ENCODE results near the gene DPF1. TPM values are rescaled to one million over a fixed set of nuclear protein-coding genes. Genes with fewer than 3 reads are reported as not detected.
"Not testable (repeated sequence)": the region's sequence is repeated elsewhere in the genome, so short reads cannot be mapped to it uniquely, and the experiment has no call there.

Gene DPF1
- total RNA-seq = not detected

GRCh38 chr19:38224014-38224862, at the start of gene DPF1:
DPF1 (minus strand) TSS chr19:38224222; CDS start chr19:38224142, 80 bp downstream.
- ATAC-seq = no peak
- intact Hi-C loops (cut with DNase I) = no loop called here
- DNase-seq (ENCODE audit: low spot score) = no peak

- DNase-seq (ENCODE audit: low spot score) = no peak
- no peak for ATAC-seq
- intact Hi-C loops (cut with DNase I) = no loop called here
Observed at GRCh38 chr19:38273499-38273898, 49.5 kb upstream of the DPF1 start.

GRCh38 chr19:38270587-38271167, 46.7 kb upstream of the DPF1 start:
- ATAC-seq (no peak), DNase-seq (ENCODE audit: low spot score) (no peak)
- intact Hi-C loops (cut with DNase I) = no loop called here

- intact Hi-C loops (cut with DNase I) = no loop called here
- ATAC-seq (no peak), DNase-seq (ENCODE audit: low spot score) (no peak)
Observed at GRCh38 chr19:38268539-38268938, 44.5 kb upstream of the DPF1 start.

- intact Hi-C loops (cut with DNase I) = no loop called here
- ATAC-seq = no peak
Observed at GRCh38 chr19:38267761-38268483, 43.9 kb upstream of the DPF1 start.

GRCh38 chr19:38266981-38267597, 43.1 kb upstream of the DPF1 start:
- intact Hi-C loops (cut with DNase I) = no loop called here
- no peak for DNase-seq (ENCODE audit: low spot score)
- ATAC-seq = no peak

More at GRCh38 chr19:38267761-38268483, 43.9 kb upstream of the DPF1 start:
- DNase-seq (ENCODE audit: low spot score) = no peak

- DNase-seq (ENCODE audit: low spot score) (no peak), ATAC-seq (no peak)
- intact Hi-C loops (cut with DNase I) = no loop called here
Observed at GRCh38 chr19:38265921-38266429, 42.0 kb upstream of the DPF1 start.

GRCh38 chr19:38265213-38265861, 41.3 kb upstream of the DPF1 start:
- DNase-seq (ENCODE audit: low spot score) (no peak), ATAC-seq (peak; percentile 49)
- intact Hi-C loops (cut with DNase I) = no loop called here

GRCh38 chr19:38264486-38265212, 40.6 kb upstream of the DPF1 start, which contains the start of gene SPINT2:
SPINT2 (plus strand) TSS chr19:38264573; CDS start chr19:38264893, 320 bp downstream.
- DNase-seq (ENCODE audit: low spot score) (no peak), ATAC-seq (peak; percentile 34)
- intact Hi-C loops (cut with DNase I) = no loop called here

GRCh38 chr19:38263689-38264485, 39.9 kb upstream of the DPF1 start:
- DNase-seq (ENCODE audit: low spot score) = no peak

GRCh38 chr19:38262585-38263268, 38.7 kb upstream of the DPF1 start:
- ATAC-seq (no peak), DNase-seq (ENCODE audit: low spot score) (no peak)
- intact Hi-C loops (cut with DNase I) = no loop called here

More at GRCh38 chr19:38263689-38264485, 39.9 kb upstream of the DPF1 start:
- intact Hi-C loops (cut with DNase I) = no loop called here
- ATAC-seq = peak; percentile 51

GRCh38 chr19:38261942-38262341, 37.9 kb upstream of the DPF1 start:
- DNase-seq (ENCODE audit: low spot score); ATAC-seq; intact Hi-C loops (cut with DNase I): not testable (repeated sequence)

- DNase-seq (ENCODE audit: low spot score) (no peak), ATAC-seq (no peak)
- intact Hi-C loops (cut with DNase I) = no loop called here
Observed at GRCh38 chr19:38255383-38256014, 31.5 kb upstream of the DPF1 start.

GRCh38 chr19:38253788-38254187, 29.8 kb upstream of the DPF1 start:
- no peak for ATAC-seq
- DNase-seq (ENCODE audit: low spot score) = no peak
- intact Hi-C loops (cut with DNase I) = no loop called here

- intact Hi-C loops (cut with DNase I) = no loop called here
- ATAC-seq (no peak), DNase-seq (ENCODE audit: low spot score) (no peak)
Observed at GRCh38 chr19:38252941-38253691, 29.1 kb upstream of the DPF1 start.

- ATAC-seq = no peak
- DNase-seq (ENCODE audit: low spot score) = no peak
- intact Hi-C loops (cut with DNase I) = no loop called here
Observed at GRCh38 chr19:38252385-38252784, 28.4 kb upstream of the DPF1 start.

Data from sciatic nerve (tissue), 2 donors.